DND-41 (cell line): Measurements from ENCODE around the gene KSR1.
"Not testable (repeated sequence)": the region's sequence is repeated elsewhere in the genome, so short reads cannot be mapped to it uniquely, and the experiment has no call there.

Experiments used
- EZH2 ChIP-seq: IDR thresholded peaks from 3 replicates; pipeline ENCODE4 v1.6.1; 2012; ENCODE audit warnings: borderline replicate concordance, low read depth, mild to moderate bottlenecking, moderate library complexity, low read length, inconsistent platforms; ENCODE audit not compliant: severe bottlenecking
- TF ChIP-seq, protein P1 (sequence below): IDR thresholded peaks from 2 replicates; pipeline ENCODE4 v1.5.1; 2012; ENCODE audit warnings: borderline replicate concordance, low read length, moderate library complexity, mild to moderate bottlenecking; ENCODE audit not compliant: poor library complexity, severe bottlenecking; ENCODE audit errors: extremely low read depth

DNA sequence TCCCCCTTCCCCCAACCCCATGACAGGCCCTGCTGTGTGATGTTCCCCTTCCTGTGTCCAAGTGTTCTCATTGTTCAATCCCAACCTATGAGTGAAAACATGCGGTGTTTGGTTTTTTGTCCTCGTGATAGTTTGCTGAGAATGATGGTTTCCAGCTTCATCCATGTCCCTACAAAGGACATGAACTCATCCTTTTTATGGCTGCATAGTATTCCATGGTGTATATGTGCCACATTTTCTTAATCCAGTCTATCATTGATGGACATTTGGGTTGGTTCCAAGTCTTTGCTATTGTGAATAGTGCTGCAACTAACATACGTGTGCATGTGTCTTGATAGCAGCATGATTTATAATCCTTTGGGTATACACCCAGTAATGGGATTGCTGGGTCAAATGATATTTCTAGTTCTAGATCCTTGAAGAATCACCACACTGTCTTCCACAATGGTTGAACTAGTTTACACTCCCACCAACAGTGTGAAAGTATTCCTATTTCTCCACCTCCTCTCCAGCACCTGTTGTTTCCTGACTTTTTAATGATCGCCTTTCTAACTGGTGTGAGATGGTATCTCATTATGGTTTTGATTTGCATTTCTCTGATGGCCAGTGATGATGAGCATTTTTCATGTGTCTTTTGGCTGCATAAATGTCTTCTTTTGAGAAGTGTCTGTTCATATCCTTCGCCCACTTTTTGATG lies 28.9 kb upstream of the KSR1 start:
- TF ChIP-seq, protein P1, sequence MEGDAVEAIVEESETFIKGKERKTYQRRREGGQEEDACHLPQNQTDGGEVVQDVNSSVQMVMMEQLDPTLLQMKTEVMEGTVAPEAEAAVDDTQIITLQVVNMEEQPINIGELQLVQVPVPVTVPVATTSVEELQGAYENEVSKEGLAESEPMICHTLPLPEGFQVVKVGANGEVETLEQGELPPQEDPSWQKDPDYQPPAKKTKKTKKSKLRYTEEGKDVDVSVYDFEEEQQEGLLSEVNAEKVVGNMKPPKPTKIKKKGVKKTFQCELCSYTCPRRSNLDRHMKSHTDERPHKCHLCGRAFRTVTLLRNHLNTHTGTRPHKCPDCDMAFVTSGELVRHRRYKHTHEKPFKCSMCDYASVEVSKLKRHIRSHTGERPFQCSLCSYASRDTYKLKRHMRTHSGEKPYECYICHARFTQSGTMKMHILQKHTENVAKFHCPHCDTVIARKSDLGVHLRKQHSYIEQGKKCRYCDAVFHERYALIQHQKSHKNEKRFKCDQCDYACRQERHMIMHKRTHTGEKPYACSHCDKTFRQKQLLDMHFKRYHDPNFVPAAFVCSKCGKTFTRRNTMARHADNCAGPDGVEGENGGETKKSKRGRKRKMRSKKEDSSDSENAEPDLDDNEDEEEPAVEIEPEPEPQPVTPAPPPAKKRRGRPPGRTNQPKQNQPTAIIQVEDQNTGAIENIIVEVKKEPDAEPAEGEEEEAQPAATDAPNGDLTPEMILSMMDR = not testable (repeated sequence)
- TF ChIP-seq EZH2 = not testable (repeated sequence)
